Measurements from ENCODE around the gene PLIN3.
"Not testable (repeated sequence)": the region's sequence is repeated elsewhere in the genome, so short reads cannot be mapped to it uniquely, and the experiment has no call there.

PLIN3 gene

GRCh38 chr19:4806384-4806783 lies 61.1 kb downstream of the PLIN3 start:
- no peak for DNase-seq

- not testable (repeated sequence) for DNase-seq
Measured at GRCh38 chr19:4805140-4805539, 62.3 kb downstream of the PLIN3 start.

DNA sequence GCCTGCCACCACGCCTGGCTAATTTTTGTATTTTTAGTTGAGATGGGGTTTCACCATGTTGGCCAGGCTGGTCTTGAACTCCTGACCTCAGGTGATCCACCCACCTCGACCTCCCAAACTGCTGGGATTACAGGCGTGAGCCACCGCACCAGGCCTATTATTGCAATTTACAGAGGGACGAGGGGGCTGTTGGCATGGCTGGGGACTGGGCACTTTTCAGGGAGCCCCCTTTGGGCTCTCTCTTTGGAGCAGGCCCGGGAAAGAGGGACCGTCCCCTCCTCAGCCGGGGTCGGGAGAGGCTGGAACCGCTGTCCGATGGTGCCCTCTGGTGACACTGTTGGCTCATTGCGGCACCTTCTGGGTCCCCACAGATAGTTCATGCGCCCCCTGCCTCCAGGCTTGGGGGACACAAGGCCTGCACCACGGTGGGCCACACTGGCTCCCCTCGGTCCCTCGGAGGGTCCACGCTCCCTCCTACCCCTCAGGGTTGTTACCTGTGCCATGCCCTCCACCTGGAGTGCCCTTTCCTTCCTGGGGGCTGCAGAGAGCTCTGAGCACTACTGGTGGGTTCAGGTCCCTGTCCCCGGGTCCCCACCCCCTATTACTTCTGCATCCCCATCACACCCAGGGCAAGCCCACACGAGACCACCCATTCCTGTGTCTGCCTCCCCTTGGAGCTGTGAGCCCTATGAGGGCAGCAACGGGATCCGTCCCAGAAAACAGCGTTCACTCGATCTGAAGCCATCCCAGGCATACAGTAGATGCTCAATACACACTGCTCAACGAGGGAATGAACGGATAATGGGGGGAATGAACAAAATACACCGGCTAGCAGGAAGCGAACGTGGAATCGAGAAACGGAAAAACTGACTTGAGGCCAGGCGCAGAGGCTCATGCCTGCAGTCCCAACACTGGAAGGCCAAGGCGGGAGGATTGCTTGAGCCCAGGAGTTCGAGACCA lies 63.5 kb downstream of the PLIN3 start:
- peak; percentile 61 for DNase-seq

DNA sequence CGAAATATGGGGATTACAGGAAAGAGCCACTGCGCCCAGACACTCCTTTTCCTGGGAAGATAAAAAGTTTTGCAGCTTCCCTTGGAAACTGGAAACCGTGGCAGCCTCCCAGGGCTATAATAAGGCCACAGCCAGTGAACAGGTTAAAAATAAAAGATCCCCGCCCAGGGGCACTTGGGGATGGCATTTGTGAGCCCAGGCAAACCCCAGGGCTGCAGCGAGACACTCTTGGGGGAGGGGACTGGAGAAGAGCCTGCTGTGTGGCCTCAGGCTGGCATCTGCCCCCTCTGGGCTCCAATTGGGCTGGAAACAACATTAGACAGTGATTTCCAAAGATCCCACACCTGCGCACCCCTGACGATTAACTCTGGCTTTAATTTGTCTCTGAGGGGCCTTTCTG lies 64.8 kb downstream of the PLIN3 start:
- no peak for DNase-seq

- DNase-seq = no peak
Measured at GRCh38 chr19:4801085-4801619, 66.3 kb downstream of the PLIN3 start.

DNA sequence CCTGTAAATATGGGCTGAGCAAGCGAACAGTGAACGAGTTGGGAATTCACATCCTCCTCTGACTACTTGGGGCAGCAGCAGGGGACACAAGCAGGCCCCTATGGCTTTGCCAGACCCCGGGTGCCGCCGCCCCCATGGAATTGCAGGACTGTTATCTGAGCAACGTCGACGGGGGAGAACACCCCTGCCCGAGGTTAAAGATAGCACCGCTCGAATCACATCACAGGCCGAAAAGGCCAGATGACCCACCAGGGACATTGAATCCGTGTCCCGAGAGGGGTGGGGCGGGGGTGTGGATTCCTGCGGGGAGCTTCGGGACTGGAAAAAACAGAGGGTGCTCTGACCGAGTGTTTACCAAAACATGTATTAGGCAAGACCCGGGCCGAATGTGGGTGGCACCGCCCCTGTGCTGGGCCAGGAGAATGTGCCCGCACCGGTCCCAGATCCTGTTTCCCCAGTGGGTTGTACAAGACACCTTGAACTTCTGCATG lies 66.8 kb downstream of the PLIN3 start:
- no peak for DNase-seq

DNA sequence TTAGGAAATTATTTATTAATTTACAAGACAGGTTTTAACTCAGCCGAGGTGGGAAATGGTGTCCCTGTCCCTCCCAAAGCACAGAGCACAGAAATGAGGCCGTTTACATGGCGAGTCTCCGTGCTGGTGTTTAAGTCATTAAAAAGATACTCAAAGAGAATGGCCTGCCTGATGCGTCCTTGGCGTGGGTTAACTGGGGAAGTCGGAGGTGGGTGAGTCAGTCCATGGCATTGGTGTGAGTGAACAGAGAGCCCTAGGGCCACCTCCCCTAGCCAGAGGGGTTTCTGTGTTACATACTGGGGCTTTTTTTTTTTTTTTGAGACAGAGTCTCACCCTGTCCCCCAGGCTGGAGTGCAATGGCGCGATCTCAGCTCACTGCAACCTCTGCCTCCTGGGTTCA lies 72.1 kb downstream of the PLIN3 start:
- DNase-seq = no peak

- DNase-seq = no peak
Measured at GRCh38 chr19:4794971-4795370, 72.5 kb downstream of the PLIN3 start.

- not testable (repeated sequence) for DNase-seq
Measured at GRCh38 chr19:4793278-4793677, 74.2 kb downstream of the PLIN3 start.

DNA sequence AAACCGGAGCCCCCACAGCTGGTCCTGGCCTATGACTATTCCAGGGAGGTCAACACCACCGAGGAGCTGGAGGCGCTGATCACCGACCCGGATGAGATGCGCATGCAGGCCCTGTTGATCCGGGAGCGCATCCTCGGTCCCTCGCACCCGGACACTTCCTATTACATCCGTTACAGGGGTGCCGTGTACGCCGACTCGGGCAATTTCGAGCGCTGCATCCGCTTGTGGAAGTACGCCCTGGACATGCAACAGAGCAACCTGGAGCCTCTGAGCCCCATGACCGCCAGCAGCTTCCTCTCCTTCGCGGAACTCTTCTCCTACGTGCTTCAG lies 74.6 kb downstream of the PLIN3 start:
- DNase-seq = not testable (repeated sequence)

DNA sequence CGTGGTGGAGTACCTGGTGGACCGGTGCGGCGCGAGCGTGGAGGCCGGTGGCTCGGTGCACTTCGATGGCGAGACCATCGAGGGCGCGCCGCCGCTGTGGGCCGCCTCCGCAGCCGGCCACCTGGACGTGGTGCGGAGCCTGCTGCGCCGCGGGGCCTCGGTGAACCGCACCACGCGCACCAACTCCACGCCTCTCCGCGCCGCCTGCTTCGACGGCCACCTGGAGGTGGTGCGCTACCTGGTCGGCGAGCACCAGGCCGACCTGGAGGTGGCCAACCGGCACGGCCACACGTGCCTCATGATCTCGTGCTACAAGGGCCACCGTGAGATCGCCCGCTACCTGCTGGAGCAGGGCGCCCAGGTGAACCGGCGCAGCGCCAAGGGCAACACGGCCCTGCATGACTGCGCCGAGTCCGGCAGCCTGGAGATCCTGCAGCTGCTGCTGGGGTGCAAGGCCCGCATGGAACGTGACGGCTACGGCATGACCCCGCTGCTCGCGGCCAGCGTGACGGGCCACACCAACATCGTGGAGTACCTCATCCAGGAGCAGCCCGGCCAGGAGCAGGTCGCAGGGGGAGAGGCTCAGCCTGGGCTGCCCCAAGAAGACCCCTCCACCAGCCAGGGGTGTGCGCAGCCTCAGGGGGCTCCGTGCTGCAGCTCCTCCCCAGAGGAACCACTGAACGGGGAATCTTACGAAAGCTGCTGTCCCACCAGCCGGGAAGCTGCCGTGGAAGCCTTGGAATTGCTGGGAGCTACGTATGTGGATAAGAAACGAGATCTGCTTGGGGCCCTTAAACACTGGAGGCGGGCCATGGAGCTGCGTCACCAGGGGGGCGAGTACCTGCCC lies 75.2 kb downstream of the PLIN3 start:
- not testable (repeated sequence) for DNase-seq

DNA sequence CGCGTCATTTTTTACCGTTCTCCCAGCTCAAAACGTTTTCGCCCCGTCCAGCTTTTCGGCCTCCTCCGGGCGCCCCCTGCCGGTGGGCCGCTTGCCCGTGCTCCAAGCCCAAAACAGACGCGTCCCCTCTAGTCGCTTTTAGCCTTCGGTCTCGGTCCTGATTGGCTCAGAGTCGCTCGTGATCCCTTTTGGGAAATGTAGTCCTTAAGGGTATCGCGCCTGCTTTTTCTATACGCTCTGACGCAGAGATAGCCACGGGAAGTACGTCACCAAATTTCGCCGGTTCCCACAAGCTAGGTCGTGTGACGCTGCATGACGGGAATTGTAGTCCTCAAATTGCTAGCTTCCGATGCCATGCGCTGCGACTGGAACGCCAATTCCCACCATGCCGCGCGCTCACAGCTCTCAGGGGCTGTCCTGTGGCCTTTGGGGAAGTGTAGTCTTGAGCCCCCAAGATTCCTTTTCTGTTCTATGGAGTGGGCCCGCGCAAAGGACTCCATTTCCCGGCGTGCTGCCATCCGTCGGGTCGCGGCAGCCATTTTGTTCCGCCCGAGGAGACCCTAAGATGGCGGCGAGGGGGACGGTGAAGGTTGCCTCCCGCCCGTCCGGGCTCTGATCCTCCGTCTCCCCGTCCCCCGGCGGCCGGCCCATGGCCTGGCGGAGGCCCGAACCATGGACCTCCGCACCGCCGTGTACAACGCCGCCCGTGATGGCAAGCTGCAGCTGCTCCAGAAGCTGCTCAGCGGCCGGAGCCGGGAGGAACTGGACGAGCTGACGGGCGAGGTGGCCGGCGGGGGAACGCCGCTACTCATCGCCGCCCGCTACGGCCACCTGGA lies 76.1 kb downstream of the PLIN3 start, which contains the start of gene FEM1A:
Gene FEM1A (plus strand): TSS at position 552 of the 836 bp plus-strand sequence. CDS start 121 bp downstream, at position 673.
- peak; percentile 98 for DNase-seq

All from activated gamma-delta T cell treated with Interleukin-2 at 50 U/mL for 16 hours (primary cell).